Mucosa of descending colon (tissue), 3 donors: Measurements from ENCODE around the gene NUP153. TPM values are rescaled to one million over a fixed set of nuclear protein-coding genes. Genes with fewer than 3 reads are reported as not detected.

Source experiments
- ATAC-seq: fragments of 200-7000 bp; cut with Tn5 transposase; one replicate; pipeline ENCODE4 v1.9.1; 2020; ENCODE audit warnings: mild to moderate bottlenecking, moderate library complexity
- DNase-seq, 3 donors: peaks; one replicate each; pipeline ENCODE4 v3.0.0-alpha.2; 2020
- H3K36me3 ChIP-seq: fragments of 200-600 bp; one replicate; pipeline ENCODE4 v1.8.0; 2021; ENCODE audit warnings: low read depth, mild to moderate bottlenecking
- H3K4me1 ChIP-seq: fragments of 200-600 bp; one replicate; pipeline ENCODE4 v1.8.0; 2021; ENCODE audit warnings: low read depth, mild to moderate bottlenecking
- H3K4me3 ChIP-seq: fragments of 200-600 bp; one replicate; pipeline ENCODE4 v1.8.0; 2021; ENCODE audit warnings: mild to moderate bottlenecking
- H3K9me3 ChIP-seq: fragments of 200-600 bp; one replicate; pipeline ENCODE4 v1.8.0; 2021; ENCODE audit warnings: mild to moderate bottlenecking
- intact Hi-C, 2 donors: fragments of 100-400 bp; cut with DNase I in 1 of 2; cut with micrococcal nuclease in 1 of 2; formaldehyde crosslinking; loops; one replicate each; pipeline versions ENCODE4 v1.11.0 to v1.11.1; 2022; cut with DNase I, micrococcal nuclease
- total RNA-seq, 3 donors: library from RNA; stranded (reverse); fragmentation: NEBNext Ultra II Directional in 2 of 3; extraction: Animal tissue kit (Norgen Biotek cat#: 25700) in 2 of 3; gene quantifications; one replicate each; pipeline versions ENCODE4 v1.2.1 to v1.2.4, GENCODE V29; 2021 to 2023
- TF ChIP-seq, protein P1 (sequence below): fragments of 200-600 bp; IDR thresholded peaks from one replicate; pipeline ENCODE4 v1.8.0; 2022; ENCODE audit warnings: antibody characterized with exemption, mild to moderate bottlenecking
- donor health status: DM: no; HTN: no; CAD: no; lungs with moderate emphysema.
- donor health status: DM: no; HTN: no; CAD: no.
- donor health status: DM: no; HTN: yes; CAD: no.

Gene NUP153
- total RNA-seq, 3 donors from 2014 or later, result 29.8 to 34.0 (median 33.3) TPM

GRCh38 chr6:17700421-17701416, 6.0 kb downstream of the NUP153 start:
- TF ChIP-seq, protein P1, sequence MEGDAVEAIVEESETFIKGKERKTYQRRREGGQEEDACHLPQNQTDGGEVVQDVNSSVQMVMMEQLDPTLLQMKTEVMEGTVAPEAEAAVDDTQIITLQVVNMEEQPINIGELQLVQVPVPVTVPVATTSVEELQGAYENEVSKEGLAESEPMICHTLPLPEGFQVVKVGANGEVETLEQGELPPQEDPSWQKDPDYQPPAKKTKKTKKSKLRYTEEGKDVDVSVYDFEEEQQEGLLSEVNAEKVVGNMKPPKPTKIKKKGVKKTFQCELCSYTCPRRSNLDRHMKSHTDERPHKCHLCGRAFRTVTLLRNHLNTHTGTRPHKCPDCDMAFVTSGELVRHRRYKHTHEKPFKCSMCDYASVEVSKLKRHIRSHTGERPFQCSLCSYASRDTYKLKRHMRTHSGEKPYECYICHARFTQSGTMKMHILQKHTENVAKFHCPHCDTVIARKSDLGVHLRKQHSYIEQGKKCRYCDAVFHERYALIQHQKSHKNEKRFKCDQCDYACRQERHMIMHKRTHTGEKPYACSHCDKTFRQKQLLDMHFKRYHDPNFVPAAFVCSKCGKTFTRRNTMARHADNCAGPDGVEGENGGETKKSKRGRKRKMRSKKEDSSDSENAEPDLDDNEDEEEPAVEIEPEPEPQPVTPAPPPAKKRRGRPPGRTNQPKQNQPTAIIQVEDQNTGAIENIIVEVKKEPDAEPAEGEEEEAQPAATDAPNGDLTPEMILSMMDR, result no peak
- DNase-seq (no peak), ATAC-seq (no peak)
- intact Hi-C loops, result no loop called here
- no peak overlapping the region for H3K4me3 ChIP-seq
- peaks cover 16% of the 10 kb centered on the region for H3K4me1 ChIP-seq
- H3K36me3 ChIP-seq, result no peaks in the 10 kb centered on the region
- H3K9me3 ChIP-seq, result no peaks in the 10 kb centered on the region

DNA sequence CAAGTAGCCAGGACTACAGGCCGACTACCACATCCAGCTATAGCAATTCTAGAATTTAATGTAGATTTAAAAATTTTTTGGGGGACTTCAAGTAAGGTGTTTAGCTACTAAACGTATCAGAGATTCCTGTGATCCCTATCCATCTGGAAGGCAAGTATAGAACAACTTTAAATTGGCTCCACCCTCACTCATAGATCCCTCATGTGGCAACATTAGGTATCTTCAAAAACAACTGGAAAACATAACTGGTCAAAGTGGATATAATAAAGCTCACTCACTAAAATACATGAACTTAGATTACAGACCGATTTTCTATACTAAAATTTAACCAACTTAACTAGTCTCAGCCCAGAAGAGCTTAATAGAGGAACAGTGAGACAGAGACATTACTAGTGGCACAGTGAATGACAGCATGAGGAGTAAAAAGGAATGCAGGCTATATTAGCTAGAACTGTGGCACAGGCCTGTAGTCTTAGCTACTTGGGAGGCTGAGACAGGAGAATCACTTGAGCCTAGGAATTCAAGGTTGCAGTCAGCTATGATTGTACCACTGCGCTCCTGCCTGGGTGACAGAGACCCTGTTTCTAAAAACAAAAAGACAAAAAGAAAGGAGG, 14.7 kb downstream of the NUP153 start:
- intact Hi-C loops, result no loop called here
- Histone ChIP-seq H3K4me1 (peaks cover 6% of the 10 kb centered on the region), H3K9me3 (no peaks in the 10 kb centered on the region), H3K4me3 (no peak overlapping the region), H3K36me3 (no peaks in the 10 kb centered on the region)
- TF ChIP-seq, protein P1, result no peak
- no peak for DNase-seq
- no peak for ATAC-seq

DNA sequence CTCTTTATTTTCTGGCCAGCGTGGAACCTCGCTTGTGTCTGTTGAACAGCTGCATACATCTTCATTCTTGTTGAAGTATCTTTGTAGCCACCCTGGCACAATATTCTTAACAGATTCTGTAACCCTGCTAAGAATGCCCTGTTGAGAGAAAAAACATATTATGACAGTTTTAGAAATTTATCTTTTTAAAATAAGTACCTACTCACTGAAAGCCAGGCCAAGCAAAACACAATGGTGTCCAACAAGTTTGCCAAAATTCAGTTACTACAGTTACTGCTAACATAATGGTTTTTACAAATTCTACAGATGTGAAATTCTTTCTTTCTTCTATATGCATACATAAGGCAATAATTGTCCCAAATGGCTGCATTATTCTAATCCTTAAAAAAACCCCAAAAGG, 18.2 kb downstream of the NUP153 start:
- peaks cover 6% of the 10 kb centered on the region for H3K4me1 ChIP-seq
- no peak overlapping the region for H3K4me3 ChIP-seq
- H3K36me3 ChIP-seq, result no peaks in the 10 kb centered on the region
- intact Hi-C loops, result no loop called here
- no peaks in the 10 kb centered on the region for H3K9me3 ChIP-seq
- ATAC-seq (no peak), DNase-seq (no peak)
- TF ChIP-seq, protein P1, result no peak

GRCh38 chr6:17687136-17687535, 19.6 kb downstream of the NUP153 start:
- no peaks in the 10 kb centered on the region for H3K36me3 ChIP-seq
- H3K9me3 ChIP-seq, result no peaks in the 10 kb centered on the region
- ATAC-seq (no peak), DNase-seq (no peak)
- no peak overlapping the region for H3K4me3 ChIP-seq
- peaks cover 6% of the 10 kb centered on the region for H3K4me1 ChIP-seq
- TF ChIP-seq, protein P1, result no peak
- intact Hi-C loops, result no loop called here

DNA sequence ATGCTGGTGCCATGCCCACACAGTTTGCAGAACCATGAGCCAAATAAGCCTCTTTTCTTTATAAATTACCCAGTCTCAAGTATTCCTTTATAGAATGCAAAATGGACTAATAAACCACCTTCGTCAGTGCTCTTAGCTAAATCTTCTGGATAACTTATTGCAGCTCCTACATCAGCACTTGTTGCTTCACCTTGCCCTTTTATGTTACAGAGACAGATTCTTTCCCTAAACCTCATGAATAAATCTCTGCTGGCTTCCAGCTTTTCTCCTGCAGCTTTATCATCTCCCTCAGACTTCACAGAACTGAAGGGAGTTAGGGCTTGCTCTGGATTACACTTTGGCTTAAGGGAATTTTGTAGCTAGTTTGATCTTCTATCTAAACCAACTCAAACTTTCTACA, 22.6 kb downstream of the NUP153 start:
- Histone ChIP-seq H3K36me3 (no peaks in the 10 kb centered on the region), H3K4me1 (no peaks in the 10 kb centered on the region), H3K4me3 (no peak overlapping the region), H3K9me3 (no peaks in the 10 kb centered on the region)
- ATAC-seq, result no peak
- TF ChIP-seq, protein P1, result no peak
- intact Hi-C loops, result no loop called here
- no peak for DNase-seq
